ENCODE results near the gene KAT2B.

The KAT2B gene

GRCh38 chr3:20078194-20078714, 38.0 kb downstream of the KAT2B start:
- no peak for DNase-seq (ENCODE audit: low read depth)
- TF ChIP-seq CTCF (conservative IDR thresholded peaks at IDR 0.05; ENCODE audit: low read length) = no peak
- H3K4me3 ChIP-seq (ENCODE audit: low read length) = no peak overlapping the region

GRCh38 chr3:20079621-20080020, 39.4 kb downstream of the KAT2B start:
- DNase-seq (ENCODE audit: low read depth) = no peak
- H3K4me3 ChIP-seq (ENCODE audit: low read length) = no peak overlapping the region
- no peak for TF ChIP-seq CTCF (conservative IDR thresholded peaks at IDR 0.05; ENCODE audit: low read length)

DNA sequence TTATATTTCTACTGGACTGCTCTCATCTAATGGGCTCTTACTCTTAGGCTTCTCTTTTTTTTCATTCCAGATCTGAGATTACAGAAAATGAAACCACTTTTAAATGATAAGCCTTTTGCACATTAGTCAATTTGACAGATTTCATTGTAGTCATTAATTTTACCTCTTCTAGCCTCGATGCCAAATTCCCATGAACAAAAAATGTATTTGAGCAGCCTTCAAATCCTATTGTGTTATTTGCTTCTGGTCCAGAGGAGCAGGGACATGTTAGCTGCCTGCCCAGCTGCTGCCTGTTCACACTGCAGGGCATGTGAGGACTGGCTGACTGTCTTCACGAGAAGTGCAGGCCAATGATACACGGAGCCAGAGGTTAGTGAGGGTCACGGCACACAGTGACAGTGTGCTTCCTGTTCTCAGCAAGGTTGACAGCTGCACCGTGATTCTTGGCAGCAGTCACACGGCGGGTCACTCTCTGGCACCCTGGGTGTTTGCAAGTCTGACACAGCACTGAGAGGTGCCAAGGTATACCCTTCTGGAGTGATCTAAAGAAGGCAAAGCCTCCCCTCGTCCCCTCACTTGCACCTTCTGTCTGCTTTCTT, 40.8 kb downstream of the KAT2B start:
- H3K4me3 ChIP-seq (ENCODE audit: low read length) = no peak overlapping the region
- TF ChIP-seq CTCF (conservative IDR thresholded peaks at IDR 0.05; ENCODE audit: low read length) = no peak
- no peak for DNase-seq (ENCODE audit: low read depth)

GRCh38 chr3:20083253-20083652, 43.0 kb downstream of the KAT2B start:
- DNase-seq (ENCODE audit: low read depth) = no peak
- H3K4me3 ChIP-seq (ENCODE audit: low read length) = no peak overlapping the region
- TF ChIP-seq CTCF (conservative IDR thresholded peaks at IDR 0.05; ENCODE audit: low read length) = no peak

GRCh38 chr3:20083953-20084352, 43.7 kb downstream of the KAT2B start:
- no peak for DNase-seq (ENCODE audit: low read depth)
- no peak for TF ChIP-seq CTCF (conservative IDR thresholded peaks at IDR 0.05; ENCODE audit: low read length)
- H3K4me3 ChIP-seq (ENCODE audit: low read length) = no peak overlapping the region

DNA sequence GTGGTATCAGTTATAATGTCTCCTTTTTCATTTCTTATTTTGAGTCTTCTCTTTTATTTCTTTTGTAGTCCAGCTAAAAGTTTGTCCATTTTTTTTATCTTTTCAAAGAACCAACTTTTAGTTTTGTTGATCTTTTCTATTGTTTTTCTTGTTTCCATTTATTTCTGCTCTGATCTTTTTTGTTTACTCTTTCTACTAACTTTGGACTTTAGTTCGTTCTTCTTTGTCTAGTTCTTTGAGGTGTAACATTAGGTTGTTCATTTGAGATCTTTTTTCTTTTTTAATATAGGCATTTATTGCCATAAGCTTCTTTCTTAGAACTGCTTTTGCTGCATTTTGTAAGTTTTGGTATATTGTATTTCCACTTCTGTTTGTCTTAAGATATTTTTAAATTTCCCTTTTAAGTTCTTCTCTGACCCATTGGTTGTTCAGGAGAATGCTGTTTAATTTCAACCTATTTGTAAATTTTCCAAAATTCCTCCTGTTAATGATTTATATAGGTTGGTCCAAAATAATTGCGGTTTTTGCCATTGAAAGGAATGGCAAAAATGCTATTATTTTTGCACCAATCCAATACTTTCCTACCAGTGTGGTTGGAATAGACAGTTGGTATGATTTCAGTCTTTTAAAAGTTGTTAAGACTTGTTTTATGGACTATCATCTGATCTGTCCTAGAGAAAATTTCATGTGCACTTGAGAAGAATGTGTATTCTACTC, 51.2 kb downstream of the KAT2B start:
- peak; percentile 11 for DNase-seq (ENCODE audit: low read depth)
- no peak overlapping the region for H3K4me3 ChIP-seq (ENCODE audit: low read length)
- TF ChIP-seq CTCF (conservative IDR thresholded peaks at IDR 0.05; ENCODE audit: low read length) = no peak

DNA sequence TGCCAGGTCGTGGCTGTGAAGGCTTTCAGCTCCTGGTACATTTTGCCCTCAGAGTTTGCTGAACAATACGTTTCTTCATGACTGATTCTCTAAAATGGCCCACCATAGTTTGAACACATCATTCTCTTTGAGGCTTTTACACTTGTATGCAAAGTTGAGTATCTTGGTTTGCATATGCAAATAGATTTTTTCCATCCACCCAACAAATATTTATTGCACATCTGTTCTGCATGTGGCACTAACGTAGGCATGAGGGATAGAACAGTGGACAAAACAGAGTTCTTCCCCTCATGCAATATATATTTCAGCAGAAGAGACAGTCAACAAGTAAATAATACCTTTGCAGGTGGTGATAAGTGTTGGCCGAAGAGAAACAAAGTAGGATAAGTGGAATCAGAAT, 55.2 kb downstream of the KAT2B start:
- DNase-seq (ENCODE audit: low read depth) = no peak
- no peak for TF ChIP-seq CTCF (conservative IDR thresholded peaks at IDR 0.05; ENCODE audit: low read length)
- no peak overlapping the region for H3K4me3 ChIP-seq (ENCODE audit: low read length)
